NCI-H446 (cell line): ENCODE results near the gene ARL9.
A peak's percentile ranks its signal among the peaks of the same experiment; 100 is the strongest.
"Not testable (repeated sequence)": the region's sequence is repeated elsewhere in the genome, so short reads cannot be mapped to it uniquely, and the experiment has no call there.

ENCODE experiments used
- DNase-seq, 2 experiments: peaks; one replicate each; lab custom pipeline; 2025; lab: John Stamatoyannopoulos, UW

ARL9 gene

GRCh38 chr4:56505269-56506130 is at the start of gene ARL9:
ARL9 (plus strand) TSS chr4:56505791; CDS start chr4:56505863, 72 bp downstream.
- no peak for DNase-seq

GRCh38 chr4:56460085-56460484 is 45.5 kb upstream of the ARL9 start:
- DNase-seq, result no peak

- no peak for DNase-seq
These were observed 43.4 kb upstream of the ARL9 start for GRCh38 chr4:56462157-56462556.

GRCh38 chr4:56463711-56464110 is 41.9 kb upstream of the ARL9 start:
- DNase-seq, result no peak

- DNase-seq, result no peak
These were observed 41.0 kb upstream of the ARL9 start for GRCh38 chr4:56464581-56464980.

- peak in 1 of 2 experiments; percentile 19 for DNase-seq
These were observed 39.8 kb upstream of the ARL9 start for GRCh38 chr4:56465599-56466295.

- not testable (repeated sequence) for DNase-seq
These were observed 39.3 kb upstream of the ARL9 start for GRCh38 chr4:56466296-56466761.

GRCh38 chr4:56466910-56467283 is 38.7 kb upstream of the ARL9 start:
- DNase-seq, result no peak

GRCh38 chr4:56467284-56468096 is 38.1 kb upstream of the ARL9 start, which contains the start of gene SRP72:
SRP72 (plus strand) TSS chr4:56467617; CDS start chr4:56467636, 19 bp downstream.
- peak; percentile 47 to 85 for DNase-seq

- no peak for DNase-seq
These were observed 37.5 kb upstream of the ARL9 start for GRCh38 chr4:56468097-56468422.

GRCh38 chr4:56469489-56470210 is 35.9 kb upstream of the ARL9 start:
- no peak for DNase-seq

- no peak for DNase-seq
These were observed 29.7 kb upstream of the ARL9 start for GRCh38 chr4:56475917-56476316.

- DNase-seq, result no peak
These were observed 28.3 kb upstream of the ARL9 start for GRCh38 chr4:56477192-56477702.

GRCh38 chr4:56480691-56481090 is 24.9 kb upstream of the ARL9 start:
- no peak for DNase-seq

GRCh38 chr4:56496241-56496640 is 9.3 kb upstream of the ARL9 start:
- no peak for DNase-seq

GRCh38 chr4:56511098-56511497 is 5.5 kb downstream of the ARL9 start:
- DNase-seq, result no peak

- DNase-seq, result no peak
These were observed 6.6 kb downstream of the ARL9 start for GRCh38 chr4:56512166-56512565.

- DNase-seq, result no peak
These were observed 7.9 kb downstream of the ARL9 start for GRCh38 chr4:56513517-56513916.

GRCh38 chr4:56530269-56531148 is 24.9 kb downstream of the ARL9 start:
- peak; percentile 44 to 84 for DNase-seq

GRCh38 chr4:56531149-56531770 is 25.7 kb downstream of the ARL9 start:
- DNase-seq, result no peak
